ENCODE data around the gene XPNPEP1.
A peak's percentile ranks its signal among the peaks of the same experiment; 100 is the strongest.

XPNPEP1 gene

GRCh38 chr10:109953766-109954165 is 30.5 kb upstream of the XPNPEP1 start:
- TF ChIP-seq POLR2A (IDR thresholded peaks at IDR 0.05; ENCODE audit: low read depth, low read length) (no peak), TAF1 (IDR thresholded peaks at IDR 0.05; ENCODE audit: low read depth, low read length) (no peak), POLR2AphosphoS5 (IDR thresholded peaks at IDR 0.05; ENCODE audit: low read depth, low read length) (no peak), SPI1 (IDR thresholded peaks at IDR 0.05; ENCODE audit: low read depth, low read length) (no peak), PAX5 (IDR thresholded peaks at IDR 0.05; ENCODE audit: insufficient read depth, low read length, severe bottlenecking) (no peak), POU2F2 (IDR thresholded peaks at IDR 0.05; ENCODE audit: low read depth, low read length) (no peak)
- DNase-seq (ENCODE audit: insufficient read length, low spot score) (no peak), FAIRE-seq (no peak)

DNA sequence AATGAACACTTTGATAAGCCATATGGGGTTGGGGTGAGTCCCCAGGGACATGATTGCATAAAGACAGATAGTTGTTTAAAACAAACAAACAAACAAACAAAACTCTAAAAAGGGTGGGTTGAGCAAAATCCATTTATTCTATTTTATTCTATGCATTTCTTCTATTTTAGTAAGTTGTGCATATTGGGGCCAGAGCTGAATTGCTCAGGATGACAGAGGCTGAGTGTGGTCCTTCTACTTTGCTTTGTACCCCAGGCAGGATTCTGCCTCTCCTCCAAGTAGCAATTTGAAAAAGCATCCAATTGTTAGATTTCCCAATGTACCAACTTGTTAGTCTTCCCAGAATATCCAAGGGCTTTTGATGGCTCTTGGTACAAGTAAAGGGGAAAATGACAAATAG is 29.2 kb upstream of the XPNPEP1 start:
- no peak for DNase-seq (ENCODE audit: insufficient read length, low spot score)
- FAIRE-seq: no peak
- no peak for TF ChIP-seq POLR2AphosphoS5 (IDR thresholded peaks at IDR 0.05; ENCODE audit: low read depth, low read length)

DNA sequence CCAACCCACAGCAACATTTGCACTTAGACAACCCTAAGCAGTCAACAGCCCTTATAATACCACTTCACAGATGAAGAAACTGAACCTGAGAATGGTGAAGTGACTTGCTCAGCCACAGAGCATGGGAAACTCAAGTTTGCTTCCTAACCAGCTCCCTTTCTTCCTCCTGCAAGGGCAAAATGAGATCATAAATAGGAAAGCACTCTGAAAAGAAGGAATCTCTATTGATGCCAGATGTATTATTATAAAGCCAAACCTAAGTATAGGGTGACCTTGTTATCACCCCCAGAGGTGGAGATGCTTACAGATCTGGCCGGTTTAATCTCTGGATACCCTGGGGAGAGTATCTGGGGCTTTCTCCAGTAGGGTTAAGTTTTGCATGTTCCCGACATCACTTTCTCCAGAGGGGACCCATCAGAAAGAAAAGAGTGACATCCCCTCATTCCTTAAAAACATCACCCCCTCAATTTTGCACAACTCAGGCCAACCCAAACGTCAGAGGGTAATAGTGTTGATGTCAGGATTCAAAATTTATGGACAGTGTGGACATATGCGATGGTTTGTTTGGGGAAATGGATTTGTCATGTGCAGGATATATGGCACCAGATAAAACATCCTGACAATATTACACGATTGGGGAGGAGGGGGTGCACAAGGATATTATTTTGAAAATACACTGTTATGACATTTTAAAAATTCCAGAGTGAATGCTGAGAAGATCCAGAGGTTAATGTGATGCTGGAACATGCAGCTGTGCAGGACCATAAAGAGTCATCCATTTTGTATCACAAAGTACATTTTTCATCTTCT is 24.0 kb upstream of the XPNPEP1 start:
- FAIRE-seq: no peak

GRCh38 chr10:109946680-109947079 is 23.4 kb upstream of the XPNPEP1 start:
- TF ChIP-seq PAX5 (IDR thresholded peaks at IDR 0.05; ENCODE audit: insufficient read depth, low read length, severe bottlenecking): no peak
- TF ChIP-seq TAF1 (IDR thresholded peaks at IDR 0.05; ENCODE audit: low read depth, low read length): no peak
- no peak for TF ChIP-seq POU2F2 (IDR thresholded peaks at IDR 0.05; ENCODE audit: low read depth, low read length)
- TF ChIP-seq SPI1 (IDR thresholded peaks at IDR 0.05; ENCODE audit: low read depth, low read length): no peak
- no peak for TF ChIP-seq POLR2A (IDR thresholded peaks at IDR 0.05; ENCODE audit: low read depth, low read length)
- no peak for TF ChIP-seq POLR2AphosphoS5 (IDR thresholded peaks at IDR 0.05; ENCODE audit: low read depth, low read length)
- FAIRE-seq (no peak), DNase-seq (ENCODE audit: insufficient read length, low spot score) (no peak)

More for the DNA sequence above, 24.0 kb upstream of the XPNPEP1 start:
- no peak for DNase-seq (ENCODE audit: insufficient read length, low spot score)
- no peak for TF ChIP-seq SPI1 (IDR thresholded peaks at IDR 0.05; ENCODE audit: low read depth, low read length)
- no peak for TF ChIP-seq POU2F2 (IDR thresholded peaks at IDR 0.05; ENCODE audit: low read depth, low read length)
- no peak for TF ChIP-seq TAF1 (IDR thresholded peaks at IDR 0.05; ENCODE audit: low read depth, low read length)
- TF ChIP-seq POLR2A (IDR thresholded peaks at IDR 0.05; ENCODE audit: low read depth, low read length): no peak
- TF ChIP-seq POLR2AphosphoS5 (IDR thresholded peaks at IDR 0.05; ENCODE audit: low read depth, low read length): no peak
- no peak for TF ChIP-seq PAX5 (IDR thresholded peaks at IDR 0.05; ENCODE audit: insufficient read depth, low read length, severe bottlenecking)

DNA sequence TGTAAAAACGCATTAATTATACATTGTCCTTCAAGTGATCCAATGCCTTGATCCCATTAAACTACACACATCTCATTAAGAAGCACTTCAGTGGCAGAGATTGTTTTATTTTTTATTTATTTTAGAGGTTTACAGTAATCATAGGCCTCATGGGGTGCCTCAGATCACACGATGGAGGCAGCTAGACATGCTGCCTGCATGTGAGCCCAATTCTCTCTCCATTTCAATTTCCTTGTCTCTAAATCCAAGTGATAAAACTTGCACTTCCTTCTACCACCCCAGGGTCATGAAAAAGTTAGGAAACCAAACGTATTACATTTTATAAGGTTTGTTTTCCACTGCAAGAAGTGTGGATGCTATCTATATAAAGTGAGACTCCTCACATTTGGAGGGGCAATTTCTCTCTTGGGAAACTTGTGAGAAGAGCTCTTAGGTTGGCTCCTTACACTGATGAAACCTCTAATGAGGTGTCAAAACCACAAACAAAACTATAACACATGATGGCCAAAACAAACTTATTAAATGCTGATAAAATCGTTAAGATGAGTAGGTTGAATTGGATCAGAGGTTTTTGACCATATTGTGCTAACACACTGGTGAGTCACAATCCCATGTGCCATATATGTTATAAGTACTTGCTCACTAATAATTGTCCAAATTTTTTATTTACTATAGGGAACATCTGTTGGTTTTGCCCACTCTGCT is 22.3 kb upstream of the XPNPEP1 start:
- no peak for TF ChIP-seq POLR2AphosphoS5 (IDR thresholded peaks at IDR 0.05; ENCODE audit: low read depth, low read length)
- TF ChIP-seq POU2F2 (IDR thresholded peaks at IDR 0.05; ENCODE audit: low read depth, low read length): no peak
- TF ChIP-seq SPI1 (IDR thresholded peaks at IDR 0.05; ENCODE audit: low read depth, low read length): no peak
- no peak for TF ChIP-seq TAF1 (IDR thresholded peaks at IDR 0.05; ENCODE audit: low read depth, low read length)
- no peak for TF ChIP-seq POLR2A (IDR thresholded peaks at IDR 0.05; ENCODE audit: low read depth, low read length)
- no peak for TF ChIP-seq PAX5 (IDR thresholded peaks at IDR 0.05; ENCODE audit: insufficient read depth, low read length, severe bottlenecking)
- no peak for FAIRE-seq
- DNase-seq (ENCODE audit: insufficient read length, low spot score): no peak

- FAIRE-seq (no peak), DNase-seq (ENCODE audit: insufficient read length, low spot score) (no peak)
- TF ChIP-seq POLR2AphosphoS5 (IDR thresholded peaks at IDR 0.05; ENCODE audit: low read depth, low read length) (no peak), PAX5 (IDR thresholded peaks at IDR 0.05; ENCODE audit: insufficient read depth, low read length, severe bottlenecking) (no peak), POLR2A (IDR thresholded peaks at IDR 0.05; ENCODE audit: low read depth, low read length) (no peak), TAF1 (IDR thresholded peaks at IDR 0.05; ENCODE audit: low read depth, low read length) (no peak), SPI1 (IDR thresholded peaks at IDR 0.05; ENCODE audit: low read depth, low read length) (no peak), POU2F2 (IDR thresholded peaks at IDR 0.05; ENCODE audit: low read depth, low read length) (no peak)
Observed at GRCh38 chr10:109944613-109945012, 21.3 kb upstream of the XPNPEP1 start.

DNA sequence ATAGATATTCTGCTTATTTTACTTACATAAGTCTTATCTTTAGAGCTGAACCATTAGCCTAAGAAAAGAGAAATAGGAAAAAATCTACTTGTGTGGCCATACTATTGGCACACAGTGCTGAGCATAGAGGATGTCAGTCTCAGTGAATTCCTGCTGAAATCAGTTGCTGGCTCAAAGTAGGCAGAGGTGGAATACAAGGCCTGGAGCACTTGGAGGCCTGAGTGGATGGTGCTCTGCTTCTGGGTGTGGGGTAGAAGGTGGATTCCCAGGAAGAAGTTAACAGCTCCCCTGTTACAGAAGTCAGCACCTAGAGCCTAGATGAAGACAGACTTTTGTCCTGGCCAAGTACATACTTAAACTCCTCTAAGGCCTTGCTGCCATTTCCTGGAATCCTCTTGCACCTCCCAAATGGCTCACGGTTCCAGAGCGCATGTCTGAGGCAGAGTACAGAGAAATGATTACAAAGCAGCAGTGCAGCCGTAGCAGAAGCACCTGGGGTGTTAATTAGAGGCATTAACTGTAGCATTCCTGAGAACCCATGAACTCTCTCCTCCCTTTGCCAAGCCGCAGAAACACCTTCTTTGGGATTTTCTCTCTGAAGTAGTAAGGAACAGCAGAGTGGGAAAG is 18.0 kb upstream of the XPNPEP1 start:
- FAIRE-seq: no peak
- TF ChIP-seq POLR2A (IDR thresholded peaks at IDR 0.05; ENCODE audit: low read depth, low read length) (no peak), PAX5 (IDR thresholded peaks at IDR 0.05; ENCODE audit: insufficient read depth, low read length, severe bottlenecking) (no peak), POLR2AphosphoS5 (IDR thresholded peaks at IDR 0.05; ENCODE audit: low read depth, low read length) (no peak), SPI1 (IDR thresholded peaks at IDR 0.05; ENCODE audit: low read depth, low read length) (no peak), POU2F2 (IDR thresholded peaks at IDR 0.05; ENCODE audit: low read depth, low read length) (no peak), TAF1 (IDR thresholded peaks at IDR 0.05; ENCODE audit: low read depth, low read length) (no peak)
- no peak for DNase-seq (ENCODE audit: insufficient read length, low spot score)

DNA sequence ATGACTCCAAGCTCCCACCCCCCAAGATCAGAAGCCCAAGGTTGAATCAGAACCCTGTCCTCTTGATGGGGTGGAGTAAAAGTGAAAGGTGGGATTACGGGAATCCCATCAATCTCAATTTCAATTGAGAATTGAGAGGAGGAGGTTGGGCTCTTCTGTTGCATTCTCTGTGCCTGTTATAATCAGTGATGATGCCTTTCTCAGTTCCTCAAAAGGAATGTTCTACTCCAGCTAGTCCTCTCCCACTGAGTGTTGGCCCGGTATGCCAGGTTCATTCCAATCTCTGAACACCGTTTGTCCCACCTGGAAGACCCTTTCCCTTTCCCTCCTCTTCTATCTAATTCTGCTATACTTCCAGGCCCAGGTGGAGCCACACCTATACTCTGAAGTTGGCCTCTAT is 17.2 kb upstream of the XPNPEP1 start:
- FAIRE-seq (no peak), DNase-seq (ENCODE audit: insufficient read length, low spot score) (no peak)
- TF ChIP-seq POLR2AphosphoS5 (IDR thresholded peaks at IDR 0.05; ENCODE audit: low read depth, low read length) (no peak), TAF1 (IDR thresholded peaks at IDR 0.05; ENCODE audit: low read depth, low read length) (no peak), SPI1 (IDR thresholded peaks at IDR 0.05; ENCODE audit: low read depth, low read length) (peak; percentile 81)

DNA sequence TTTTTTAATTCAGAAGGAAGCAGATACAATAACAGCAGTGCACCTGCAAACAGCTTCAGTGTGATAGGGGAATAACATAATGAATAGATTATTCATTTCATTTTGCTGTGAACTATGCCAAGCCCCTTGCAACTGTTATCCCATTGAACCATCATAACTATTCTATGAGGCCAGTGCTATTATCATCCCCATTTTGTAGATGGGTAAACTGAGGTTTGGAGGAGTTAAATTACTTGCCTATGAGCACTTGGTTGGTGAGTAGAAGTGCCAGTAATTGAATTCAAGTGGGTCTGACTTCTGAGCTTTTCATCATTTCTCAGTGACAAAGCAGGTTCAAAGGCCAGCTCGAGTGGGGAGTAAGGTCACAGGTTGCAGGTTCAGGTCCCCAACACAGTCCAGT is 16.8 kb upstream of the XPNPEP1 start:
- DNase-seq (ENCODE audit: insufficient read length, low spot score) (no peak), FAIRE-seq (no peak)
- no peak for TF ChIP-seq POU2F2 (IDR thresholded peaks at IDR 0.05; ENCODE audit: low read depth, low read length)
- no peak for TF ChIP-seq POLR2AphosphoS5 (IDR thresholded peaks at IDR 0.05; ENCODE audit: low read depth, low read length)
- no peak for TF ChIP-seq PAX5 (IDR thresholded peaks at IDR 0.05; ENCODE audit: insufficient read depth, low read length, severe bottlenecking)
- no peak for TF ChIP-seq TAF1 (IDR thresholded peaks at IDR 0.05; ENCODE audit: low read depth, low read length)
- TF ChIP-seq POLR2A (IDR thresholded peaks at IDR 0.05; ENCODE audit: low read depth, low read length): no peak
- TF ChIP-seq SPI1 (IDR thresholded peaks at IDR 0.05; ENCODE audit: low read depth, low read length): no peak
